CD4-positive, CD25-positive, alpha-beta regulatory T cell (primary cell): ENCODE measurements around the gene PBRM1. TPM values are rescaled to one million over a fixed set of nuclear protein-coding genes. Genes with fewer than 3 reads are reported as not detected.

Source experiments
- ATAC-seq, 2 donors: fragments of 150-1000 bp; cut with Tn5 transposase; one replicate each; pipeline ENCODE4 v1.10.0; 2021; ENCODE audit warnings: low read depth in 2 of 2, moderate number of reproducible peaks in 2 of 2, moderate library complexity in 1 of 2
- DNase-seq, 3 donors: peaks; one replicate each; pipeline versions ENCODE4 v3.0.0 to v3.0.0-alpha.2; 2012 to 2022; ENCODE audit warnings: mixed read lengths in 1 of 3
- H3K27ac ChIP-seq: one replicate; pipeline ENCODE4 v1.7.0; 2013; ENCODE audit warnings: mild to moderate bottlenecking, low read length; ENCODE audit not compliant: insufficient read depth, poor library complexity, severe bottlenecking
- H3K27me3 ChIP-seq: one replicate; pipeline ENCODE4 v1.7.0; 2013; ENCODE audit warnings: low read length; ENCODE audit not compliant: control insufficient read depth, insufficient read depth
- H3K36me3 ChIP-seq: one replicate; pipeline ENCODE4 v1.7.0; 2013; ENCODE audit warnings: mild to moderate bottlenecking, low read length, moderate library complexity; ENCODE audit not compliant: control insufficient read depth, insufficient read depth
- H3K4me1 ChIP-seq: 2 replicates; pipeline ENCODE4 v1.7.0; 2013; ENCODE audit warnings: mild to moderate bottlenecking, low read length; ENCODE audit not compliant: insufficient read depth, control insufficient read depth, poor library complexity, severe bottlenecking
- H3K4me3 ChIP-seq: one replicate; pipeline ENCODE4 v1.7.0; 2013; ENCODE audit warnings: low read depth, mild to moderate bottlenecking, low read length, moderate library complexity
- H3K9me3 ChIP-seq, 2 experiments: 1 replicate in 1 of 2; 2 replicates in 1 of 2; pipeline ENCODE4 v1.7.0; 2013; ENCODE audit warnings: low read length in 2 of 2, mild to moderate bottlenecking in 1 of 2, moderate library complexity in 1 of 2; ENCODE audit not compliant: control insufficient read depth in 2 of 2
- H3K27ac Mint-ChIP-seq, 3 donors: one replicate each; pipeline ENCODE4 v1.8.0; 2020 to 2022; ENCODE audit warnings: mild to moderate bottlenecking in 3 of 3, mixed read lengths in 3 of 3, moderate library complexity in 2 of 3
- H3K27me3 Mint-ChIP-seq: one replicate; pipeline ENCODE4 v1.8.0; 2022; ENCODE audit warnings: mild to moderate bottlenecking, mixed read lengths
- H3K36me3 Mint-ChIP-seq: one replicate; pipeline ENCODE4 v1.8.0; 2020; ENCODE audit warnings: mixed read lengths
- H3K4me1 Mint-ChIP-seq, 4 donors: one replicate each; pipeline ENCODE4 v1.8.0; 2020 to 2022; ENCODE audit warnings: mixed read lengths in 4 of 4, mild to moderate bottlenecking in 1 of 4
- H3K4me3 Mint-ChIP-seq, 4 donors: one replicate each; pipeline ENCODE4 v1.8.0; 2020 to 2022; ENCODE audit warnings: mild to moderate bottlenecking in 4 of 4, mixed read lengths in 4 of 4, moderate library complexity in 3 of 4
- H3K9me3 Mint-ChIP-seq, 7 donors: one replicate each; pipeline ENCODE4 v1.8.0; 2020 to 2022; ENCODE audit warnings: mixed read lengths in 7 of 7, mild to moderate bottlenecking in 3 of 7, moderate library complexity in 2 of 7
- polyA plus RNA-seq, 4 donors: library from polyadenylated mRNA; unstranded; fragments of 300-500 nt; fragmentation: Illumina TruSeq; gene quantifications; one replicate each; pipeline ENCODE4 v1.2.3, GENCODE V29; 2021
- total RNA-seq: library from RNA; stranded (reverse); gene quantifications from one replicate; pipeline ENCODE4 v1.2.3, GENCODE V29; 2022

Gene PBRM1
- total and polyA plus RNA-seq, 5 donors from 2014 or later = 58.7 to 73.4 (median 66.4) TPM

DNA sequence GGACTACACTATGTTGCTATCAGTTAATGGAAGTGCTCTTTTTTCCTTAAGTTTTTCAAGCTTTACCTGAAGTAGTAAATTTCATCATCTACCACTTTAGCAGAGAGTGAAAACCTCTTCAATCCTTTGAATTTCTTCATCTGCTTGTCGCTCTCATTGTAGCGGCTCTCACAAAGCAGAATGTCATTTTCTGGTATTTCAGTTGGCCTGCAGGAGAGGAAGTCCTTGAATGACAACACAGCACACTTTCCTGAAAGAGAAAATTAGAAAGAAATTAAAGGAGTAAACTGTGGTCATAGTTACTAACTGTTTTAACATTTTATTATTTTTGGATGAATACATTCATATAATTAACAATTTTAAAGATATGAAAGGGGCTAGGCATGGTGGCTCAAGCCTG is 121.7 kb downstream of the PBRM1 start:
- Histone ChIP-seq H3K27me3 (no peaks in the 10 kb centered on the region), H3K4me1 (no peaks in the 10 kb centered on the region), H3K9me3 (no peaks in the 10 kb centered on the region), H3K27ac (no peak overlapping the region), H3K4me3 (no peak overlapping the region), H3K36me3 (peaks cover 55% of the 10 kb centered on the region)
- Mint-ChIP-seq H3K9me3 (no peaks in the 10 kb centered on the region), H3K27ac (no peak overlapping the region), H3K27me3 (no peaks in the 10 kb centered on the region), H3K4me1 (peaks cover 0 to 6% (median 3%) of the 10 kb centered on the region in 4 donors), H3K4me3 (no peak overlapping the region), H3K36me3 (peaks cover 28% of the 10 kb centered on the region)
- ATAC-seq (no peak), DNase-seq (no peak)

DNA sequence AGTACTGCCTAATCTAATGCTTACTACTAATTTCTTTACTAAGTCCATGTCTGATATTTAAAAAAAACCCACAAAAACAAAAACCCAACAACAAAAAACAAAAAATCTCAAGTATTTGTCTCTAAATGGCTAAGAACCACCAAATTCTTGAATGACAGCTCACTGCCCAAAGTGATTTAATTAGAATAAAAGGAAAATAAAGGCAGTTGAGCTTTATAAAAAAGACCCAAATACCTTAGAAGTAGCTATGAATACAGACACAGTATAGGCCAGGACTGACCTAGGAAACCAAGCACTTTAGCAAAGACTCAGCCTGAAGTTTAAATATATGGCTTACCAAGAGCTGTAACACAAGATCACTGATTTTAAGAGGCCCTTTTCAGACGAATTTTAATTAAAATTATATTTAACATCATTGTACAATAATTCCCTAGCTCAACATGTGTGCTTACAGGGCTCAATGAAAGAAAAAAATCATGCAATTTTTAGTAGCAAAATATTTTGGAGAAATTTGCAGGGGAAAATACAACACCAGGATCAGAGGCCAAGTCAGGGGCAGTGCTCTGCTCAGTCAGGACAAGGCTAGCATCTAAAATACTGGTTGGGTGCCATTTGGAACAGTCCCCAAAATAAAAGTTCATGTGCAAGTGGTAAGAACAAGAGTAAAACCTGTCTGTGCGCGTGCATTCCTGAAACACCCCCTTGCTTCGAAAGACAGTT is 124.5 kb downstream of the PBRM1 start:
- no peak overlapping the region for H3K4me3 Mint-ChIP-seq
- Histone ChIP-seq H3K4me1 (no peaks in the 10 kb centered on the region), H3K9me3 (no peaks in the 10 kb centered on the region), H3K36me3 (peaks cover 70% of the 10 kb centered on the region), H3K4me3 (no peak overlapping the region), H3K27ac (no peak overlapping the region), H3K27me3 (no peaks in the 10 kb centered on the region)
- no peak overlapping the region for H3K27ac Mint-ChIP-seq
- DNase-seq (no peak), ATAC-seq (no peak)
- H3K9me3 Mint-ChIP-seq = no peaks in the 10 kb centered on the region
- H3K27me3 Mint-ChIP-seq = no peaks in the 10 kb centered on the region
- H3K4me1 Mint-ChIP-seq = peaks cover 2 to 5% (median 4%) of the 10 kb centered on the region in 4 donors
- H3K36me3 Mint-ChIP-seq = peaks cover 28% of the 10 kb centered on the region

DNA sequence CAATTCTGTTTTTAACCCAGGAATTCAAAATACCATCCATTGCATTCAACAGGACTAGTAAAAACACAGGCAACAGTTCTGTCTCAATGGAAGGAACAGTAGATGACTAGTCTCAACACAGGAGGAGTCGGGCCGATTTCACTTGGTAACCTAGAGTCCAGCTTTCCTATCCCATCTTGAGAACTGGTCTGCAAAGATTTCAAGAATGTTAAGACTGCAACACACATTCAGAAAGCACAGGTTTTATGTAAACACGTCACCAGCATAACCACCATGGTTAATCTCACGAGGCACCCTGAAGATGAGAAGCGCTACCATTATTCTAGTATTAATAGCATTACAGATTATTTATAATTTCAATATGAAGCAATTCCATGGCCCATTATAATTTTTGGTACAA is 127.3 kb downstream of the PBRM1 start:
- Histone ChIP-seq H3K9me3 (no peaks in the 10 kb centered on the region), H3K4me1 (no peaks in the 10 kb centered on the region), H3K36me3 (peaks cover 74% of the 10 kb centered on the region), H3K27ac (no peak overlapping the region), H3K27me3 (no peaks in the 10 kb centered on the region), H3K4me3 (no peak overlapping the region)
- Mint-ChIP-seq H3K9me3 (no peaks in the 10 kb centered on the region), H3K4me1 (peaks cover 2 to 9% (median 5%) of the 10 kb centered on the region in 4 donors), H3K27me3 (no peaks in the 10 kb centered on the region), H3K36me3 (peaks cover 30% of the 10 kb centered on the region), H3K27ac (peak overlapping the region in 2 of 3 donors; percentile 20 to 23), H3K4me3 (no peak overlapping the region)
- DNase-seq (no peak), ATAC-seq (no peak)

DNA sequence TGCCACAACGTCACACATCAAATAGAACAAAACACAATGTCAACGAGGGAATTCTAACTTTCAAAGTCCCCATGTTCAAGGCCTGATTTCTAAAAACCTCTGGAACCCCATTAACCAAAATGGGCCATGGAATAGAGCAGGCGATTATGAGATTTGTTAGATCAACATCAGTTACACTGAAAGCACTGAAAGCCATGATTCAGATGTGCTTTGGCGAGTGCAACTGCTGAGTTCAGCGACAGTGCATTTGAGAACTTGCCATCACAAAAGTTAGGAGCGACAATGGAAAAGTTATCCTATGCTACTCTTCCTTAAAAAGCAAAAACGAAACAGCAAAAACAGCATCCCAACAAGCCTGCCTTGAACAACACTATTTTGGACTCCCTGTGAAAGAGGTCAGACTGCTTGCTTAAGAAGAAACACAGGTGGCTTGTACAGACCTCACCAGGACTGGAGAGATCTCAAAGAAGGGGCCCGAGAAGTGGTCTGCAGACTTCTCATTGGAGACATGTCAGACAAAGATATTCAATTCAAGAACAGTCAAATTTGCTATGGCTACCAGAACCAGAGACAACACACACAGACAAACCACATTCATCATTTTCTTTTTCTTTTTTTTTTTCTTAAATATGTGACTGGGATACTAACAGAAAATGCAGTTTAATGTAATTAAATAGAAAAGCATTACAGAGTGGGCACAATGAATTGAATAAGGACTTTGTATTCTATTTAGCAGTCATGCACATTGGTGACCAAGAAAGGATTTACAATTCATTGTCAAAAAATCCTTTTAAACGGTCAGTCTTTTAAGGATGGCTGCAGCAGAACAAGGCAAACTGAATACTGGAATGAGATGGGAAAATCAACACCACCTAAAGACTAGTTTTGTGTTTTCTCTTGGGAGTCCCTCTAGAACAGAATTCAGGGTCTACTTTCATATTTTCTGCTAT is 128.4 kb downstream of the PBRM1 start:
- Mint-ChIP-seq H3K4me1 (peaks cover 2 to 9% (median 4%) of the 10 kb centered on the region in 4 donors), H3K4me3 (no peak overlapping the region), H3K9me3 (no peaks in the 10 kb centered on the region), H3K27me3 (no peaks in the 10 kb centered on the region), H3K27ac (peak overlapping the region in 2 of 3 donors; percentile 35 to 74), H3K36me3 (peaks cover 23% of the 10 kb centered on the region)
- ATAC-seq (no peak), DNase-seq (no peak)
- Histone ChIP-seq H3K36me3 (peaks cover 71% of the 10 kb centered on the region), H3K4me1 (no peaks in the 10 kb centered on the region), H3K4me3 (no peak overlapping the region), H3K27me3 (no peaks in the 10 kb centered on the region), H3K9me3 (no peaks in the 10 kb centered on the region), H3K27ac (no peak overlapping the region)

DNA sequence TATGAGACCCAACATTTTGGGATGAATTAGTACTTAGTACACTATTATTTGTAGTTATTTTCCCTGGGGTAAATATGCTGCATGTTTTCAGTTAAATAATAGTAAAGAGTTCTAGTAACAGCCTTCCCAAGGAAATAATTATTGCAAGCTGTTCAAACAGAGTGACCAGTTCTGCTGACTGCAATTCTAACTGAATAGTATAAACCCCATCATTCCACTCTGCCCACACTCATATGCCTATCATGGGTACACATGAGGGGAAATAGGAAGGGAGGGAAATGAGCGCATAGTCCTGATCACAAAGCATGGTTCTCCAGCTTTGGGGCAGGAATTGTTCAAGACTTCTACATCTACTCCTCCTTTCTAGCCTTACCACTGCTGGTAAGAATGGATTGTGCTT is 130.7 kb downstream of the PBRM1 start:
- no peak overlapping the region for H3K27ac ChIP-seq
- H3K36me3 ChIP-seq = peaks cover 69% of the 10 kb centered on the region
- H3K36me3 Mint-ChIP-seq = peaks cover 21% of the 10 kb centered on the region

DNA sequence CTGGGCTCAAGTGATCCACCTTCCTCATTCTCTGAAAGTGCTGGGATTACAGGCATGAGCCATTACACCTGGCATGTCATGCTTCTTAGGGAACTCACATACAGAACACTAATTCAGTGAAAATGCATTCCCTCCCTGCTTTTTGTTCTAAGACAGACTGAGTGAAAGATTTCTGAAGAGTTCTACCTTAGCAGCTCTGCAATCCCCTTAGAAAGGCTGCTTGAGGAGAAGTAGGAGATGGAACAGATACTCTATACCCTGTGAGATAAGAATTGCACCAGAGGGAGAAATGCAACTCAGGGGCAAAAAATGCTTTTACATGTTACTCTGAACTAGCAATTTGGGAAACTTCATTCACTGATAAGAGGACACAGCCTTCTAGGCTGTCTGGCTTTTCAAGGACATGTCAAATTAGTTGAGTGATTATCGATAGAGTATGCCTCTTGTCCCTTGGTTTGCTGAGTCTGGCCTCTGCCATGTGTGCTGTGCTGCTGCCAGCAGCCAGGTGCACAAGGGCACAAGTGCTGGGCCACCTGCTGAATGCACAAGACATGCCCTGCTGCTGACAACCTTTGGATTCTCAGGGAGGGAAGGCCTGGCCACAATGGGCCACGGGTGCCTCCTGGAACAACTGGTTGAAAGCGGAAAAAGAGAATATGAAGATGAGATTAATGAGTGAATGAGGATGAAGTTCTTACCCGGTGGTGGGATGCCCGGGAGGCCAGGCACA is 131.5 kb downstream of the PBRM1 start:
- H3K4me1 Mint-ChIP-seq = peaks cover under 1 to 6% (median 4%) of the 10 kb centered on the region in 4 donors
- no peaks in the 10 kb centered on the region for H3K27me3 Mint-ChIP-seq
- peaks cover 17% of the 10 kb centered on the region for H3K36me3 Mint-ChIP-seq

More for the DNA sequence above, 130.7 kb downstream of the PBRM1 start:
- H3K4me3 ChIP-seq = no peak overlapping the region
- Mint-ChIP-seq H3K9me3 (no peaks in the 10 kb centered on the region), H3K27me3 (no peaks in the 10 kb centered on the region), H3K27ac (peak overlapping the region in 1 of 3 donors; percentile 60), H3K4me3 (no peak overlapping the region), H3K4me1 (peaks cover 2 to 7% (median 4%) of the 10 kb centered on the region in 4 donors)
- DNase-seq (no peak), ATAC-seq (no peak)
- H3K9me3 ChIP-seq = no peaks in the 10 kb centered on the region
- H3K27me3 ChIP-seq = no peaks in the 10 kb centered on the region
- no peaks in the 10 kb centered on the region for H3K4me1 ChIP-seq

DNA sequence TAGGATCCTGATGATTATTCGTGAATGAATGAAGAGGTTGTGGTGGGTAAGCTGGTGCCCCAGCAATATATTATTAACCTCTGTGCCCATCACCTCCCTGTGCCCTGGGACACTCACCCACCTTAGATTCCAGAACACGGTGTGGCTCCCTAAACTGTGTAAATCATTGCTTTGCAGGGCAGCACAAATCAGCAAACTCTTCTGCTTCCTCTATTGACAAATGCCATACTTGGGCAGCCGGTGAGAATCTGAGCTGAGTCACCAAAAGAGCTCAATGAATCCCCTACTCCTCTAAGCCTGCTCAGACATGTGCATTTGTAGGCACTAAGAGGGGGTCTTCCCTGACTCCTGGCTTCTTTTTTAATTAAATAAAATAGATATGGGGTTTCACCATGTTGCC is 133.6 kb downstream of the PBRM1 start:
- Mint-ChIP-seq H3K4me1 (peaks cover 0 to 6% (median 1%) of the 10 kb centered on the region in 4 donors), H3K27ac (no peak overlapping the region), H3K27me3 (no peaks in the 10 kb centered on the region), H3K4me3 (no peak overlapping the region), H3K9me3 (no peaks in the 10 kb centered on the region), H3K36me3 (peaks cover 11% of the 10 kb centered on the region)
- Histone ChIP-seq H3K27me3 (no peaks in the 10 kb centered on the region), H3K36me3 (peaks cover 64% of the 10 kb centered on the region), H3K4me3 (no peak overlapping the region), H3K27ac (no peak overlapping the region), H3K9me3 (no peaks in the 10 kb centered on the region), H3K4me1 (no peaks in the 10 kb centered on the region)
- DNase-seq = no peak
- no peak for ATAC-seq

More for the DNA sequence above, 131.5 kb downstream of the PBRM1 start:
- Histone ChIP-seq H3K36me3 (peaks cover 65% of the 10 kb centered on the region), H3K9me3 (no peaks in the 10 kb centered on the region), H3K27me3 (no peaks in the 10 kb centered on the region), H3K4me1 (no peaks in the 10 kb centered on the region), H3K27ac (no peak overlapping the region), H3K4me3 (no peak overlapping the region)
- DNase-seq (no peak), ATAC-seq (no peak)
- no peak overlapping the region for H3K4me3 Mint-ChIP-seq
- peak overlapping the region in 2 of 3 donors; percentile 23 to 43 for H3K27ac Mint-ChIP-seq
- H3K9me3 Mint-ChIP-seq = no peaks in the 10 kb centered on the region
